Measurements from ENCODE around the gene TMEM209. TPM values are rescaled to one million over a fixed set of nuclear protein-coding genes. Genes with fewer than 3 reads are reported as not detected.
"Not testable (repeated sequence)": the region's sequence is repeated elsewhere in the genome, so short reads cannot be mapped to it uniquely, and the experiment has no call there.

TMEM209 gene
- total RNA-seq, 4 donors from 2014 or later = 8.7 to 15.0 (median 12.6) TPM

DNA sequence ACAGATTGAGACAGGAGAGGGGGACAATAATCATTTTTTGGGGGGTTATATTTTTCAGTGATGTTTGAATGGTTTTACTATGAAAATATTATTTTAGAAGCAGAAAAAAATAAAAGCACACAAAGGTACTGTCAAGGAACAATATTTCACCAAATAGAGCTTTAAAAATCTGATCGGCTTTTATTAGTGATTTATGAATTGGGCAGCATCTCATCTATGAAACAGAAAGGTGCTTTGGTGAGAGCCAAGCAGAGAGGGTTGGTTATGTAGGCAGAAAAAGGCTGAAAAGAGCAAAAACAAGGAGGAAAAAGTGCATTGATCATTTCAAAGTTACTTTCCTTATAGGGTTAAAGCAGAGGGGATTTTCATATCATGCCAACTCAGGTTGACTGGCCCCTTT lies 35.0 kb upstream of the TMEM209 start:
- Histone ChIP-seq H3K36me3 (no peaks in the 10 kb centered on the region), H3K27me3 (no peaks in the 10 kb centered on the region), H3K4me3 (no peak overlapping the region), H3K9me3 (no peaks in the 10 kb centered on the region), H3K27ac (no peak overlapping the region), H3K4me1 (no peaks in the 10 kb centered on the region)
- no peak for DNase-seq (ENCODE audit: low spot score in 2 of 2)
- TF ChIP-seq POLR2AphosphoS5 (IDR thresholded peaks at IDR 0.05) (no peak), POLR2A (IDR thresholded peaks at IDR 0.05) (no peak), EP300 (IDR thresholded peaks at IDR 0.05) (no peak)
- TF ChIP-seq, protein P1, sequence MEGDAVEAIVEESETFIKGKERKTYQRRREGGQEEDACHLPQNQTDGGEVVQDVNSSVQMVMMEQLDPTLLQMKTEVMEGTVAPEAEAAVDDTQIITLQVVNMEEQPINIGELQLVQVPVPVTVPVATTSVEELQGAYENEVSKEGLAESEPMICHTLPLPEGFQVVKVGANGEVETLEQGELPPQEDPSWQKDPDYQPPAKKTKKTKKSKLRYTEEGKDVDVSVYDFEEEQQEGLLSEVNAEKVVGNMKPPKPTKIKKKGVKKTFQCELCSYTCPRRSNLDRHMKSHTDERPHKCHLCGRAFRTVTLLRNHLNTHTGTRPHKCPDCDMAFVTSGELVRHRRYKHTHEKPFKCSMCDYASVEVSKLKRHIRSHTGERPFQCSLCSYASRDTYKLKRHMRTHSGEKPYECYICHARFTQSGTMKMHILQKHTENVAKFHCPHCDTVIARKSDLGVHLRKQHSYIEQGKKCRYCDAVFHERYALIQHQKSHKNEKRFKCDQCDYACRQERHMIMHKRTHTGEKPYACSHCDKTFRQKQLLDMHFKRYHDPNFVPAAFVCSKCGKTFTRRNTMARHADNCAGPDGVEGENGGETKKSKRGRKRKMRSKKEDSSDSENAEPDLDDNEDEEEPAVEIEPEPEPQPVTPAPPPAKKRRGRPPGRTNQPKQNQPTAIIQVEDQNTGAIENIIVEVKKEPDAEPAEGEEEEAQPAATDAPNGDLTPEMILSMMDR (IDR thresholded peaks at IDR 0.05) = no peak
- 87% methylated on average over 1 of the region's 1 CpG for WGBS

DNA sequence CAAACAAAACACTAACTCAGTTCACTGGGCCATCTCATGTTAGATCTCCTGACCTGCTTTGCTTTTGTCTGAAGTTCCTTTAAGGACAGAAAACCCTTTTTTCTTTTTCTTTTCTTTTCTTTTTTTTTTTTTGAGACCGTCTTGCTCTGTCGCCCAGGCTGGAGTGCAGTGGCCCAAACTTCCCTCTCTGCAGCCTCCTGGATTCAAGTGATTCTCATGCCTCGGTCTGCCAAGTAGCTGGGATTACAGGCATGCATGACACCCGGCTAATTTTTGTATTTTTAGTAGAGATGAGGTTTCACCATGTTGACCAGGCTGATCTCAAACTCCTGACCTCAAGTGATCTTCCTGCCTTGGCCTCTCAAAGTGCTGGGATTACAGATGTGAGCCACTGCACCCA lies 31.2 kb upstream of the TMEM209 start:
- not testable (repeated sequence) for H3K27ac ChIP-seq, H3K4me3 ChIP-seq

DNA sequence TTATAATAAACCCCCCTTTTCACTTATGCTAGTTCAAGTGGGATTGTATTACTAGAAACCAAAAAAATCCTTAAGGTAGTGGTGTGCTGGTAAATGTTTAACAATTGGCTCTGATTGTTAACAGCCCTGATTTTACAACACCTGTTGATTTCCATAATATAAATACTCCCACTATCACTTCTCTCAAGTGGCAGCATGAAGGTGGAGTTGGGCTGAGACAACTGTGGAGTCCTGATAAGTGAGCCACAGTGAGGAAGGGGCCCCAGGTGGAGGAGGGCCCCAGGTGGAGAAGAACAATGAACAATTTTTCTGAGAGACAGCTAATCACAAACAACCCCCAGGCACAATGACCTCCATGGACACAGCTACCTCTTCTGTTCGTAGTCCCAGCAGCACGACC lies 28.9 kb upstream of the TMEM209 start:
- no peaks in the 10 kb centered on the region for H3K9me3 ChIP-seq
- H3K4me1 ChIP-seq = no peaks in the 10 kb centered on the region
- H3K4me3 ChIP-seq = no peak overlapping the region
- 89% methylated on average over 2 of the region's 2 CpGs for WGBS
- TF ChIP-seq POLR2AphosphoS5 (IDR thresholded peaks at IDR 0.05) (no peak), POLR2A (IDR thresholded peaks at IDR 0.05) (no peak), EP300 (IDR thresholded peaks at IDR 0.05) (no peak)
- TF ChIP-seq, protein P1 (IDR thresholded peaks at IDR 0.05) = no peak
- DNase-seq (ENCODE audit: low spot score in 2 of 2) = no peak
- H3K27me3 ChIP-seq = no peaks in the 10 kb centered on the region
- H3K27ac ChIP-seq = no peak overlapping the region
- no peaks in the 10 kb centered on the region for H3K36me3 ChIP-seq

More for the DNA sequence above, 31.2 kb upstream of the TMEM209 start:
- not testable (repeated sequence) for H3K9me3 ChIP-seq; DNase-seq (ENCODE audit: low spot score in 2 of 2); H3K27me3 ChIP-seq; H3K36me3 ChIP-seq; H3K4me1 ChIP-seq
- 74% methylated on average over 4 of the region's 4 CpGs for WGBS

DNA sequence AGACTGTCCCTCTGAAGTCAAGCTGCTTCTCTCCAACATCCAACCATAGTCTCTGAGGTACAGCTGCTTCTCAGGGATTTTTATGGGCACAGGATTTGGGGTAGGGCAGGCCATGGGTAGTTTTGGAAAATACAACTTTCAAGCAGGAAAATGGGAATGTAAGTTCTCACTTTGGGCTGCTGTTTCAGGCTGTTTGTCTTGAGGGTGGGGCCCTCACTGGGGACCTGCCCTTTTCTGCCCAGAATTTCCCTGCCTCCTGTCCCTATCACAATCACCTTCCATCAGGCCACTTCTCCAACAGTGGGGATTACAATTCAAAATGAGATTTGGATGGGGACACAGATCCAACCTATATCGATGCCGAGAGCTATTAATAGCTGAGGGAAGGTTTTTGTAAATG lies 27.0 kb upstream of the TMEM209 start:
- H3K4me3 ChIP-seq = no peak overlapping the region
- H3K36me3 ChIP-seq = no peaks in the 10 kb centered on the region
- H3K9me3 ChIP-seq = no peaks in the 10 kb centered on the region
- 83% methylated on average over 2 of the region's 2 CpGs for WGBS
- DNase-seq (ENCODE audit: low spot score in 2 of 2) = no peak
- no peaks in the 10 kb centered on the region for H3K4me1 ChIP-seq
- H3K27me3 ChIP-seq = no peaks in the 10 kb centered on the region
- no peak overlapping the region for H3K27ac ChIP-seq
- TF ChIP-seq POLR2A (IDR thresholded peaks at IDR 0.05) (no peak), POLR2AphosphoS5 (IDR thresholded peaks at IDR 0.05) (no peak), EP300 (IDR thresholded peaks at IDR 0.05) (no peak)
- TF ChIP-seq, protein P1 (IDR thresholded peaks at IDR 0.05) = no peak

DNA sequence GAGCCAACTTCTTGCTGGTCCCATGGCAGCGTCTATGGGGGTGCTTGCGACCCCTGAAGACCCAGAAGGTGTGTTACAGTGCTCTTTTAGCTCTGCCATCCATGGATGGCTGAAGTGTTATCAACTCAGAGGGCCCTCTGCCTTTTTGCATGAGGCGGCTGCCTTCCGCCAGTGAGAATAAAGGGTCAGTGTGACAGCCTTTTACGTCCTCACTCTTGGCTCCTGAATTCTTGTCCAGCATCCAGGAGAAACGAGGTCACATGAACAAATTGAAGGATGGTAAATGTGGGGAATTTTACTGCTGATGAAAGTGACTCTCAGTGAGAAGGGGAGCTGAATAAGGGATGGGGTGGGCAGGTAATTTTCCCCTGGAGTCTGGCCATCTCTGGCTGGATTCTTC lies 26.6 kb upstream of the TMEM209 start:
- H3K27ac ChIP-seq = no peak overlapping the region
- 82% methylated on average over 6 of the region's 6 CpGs for WGBS
- no peak for DNase-seq (ENCODE audit: low spot score in 2 of 2)

DNA sequence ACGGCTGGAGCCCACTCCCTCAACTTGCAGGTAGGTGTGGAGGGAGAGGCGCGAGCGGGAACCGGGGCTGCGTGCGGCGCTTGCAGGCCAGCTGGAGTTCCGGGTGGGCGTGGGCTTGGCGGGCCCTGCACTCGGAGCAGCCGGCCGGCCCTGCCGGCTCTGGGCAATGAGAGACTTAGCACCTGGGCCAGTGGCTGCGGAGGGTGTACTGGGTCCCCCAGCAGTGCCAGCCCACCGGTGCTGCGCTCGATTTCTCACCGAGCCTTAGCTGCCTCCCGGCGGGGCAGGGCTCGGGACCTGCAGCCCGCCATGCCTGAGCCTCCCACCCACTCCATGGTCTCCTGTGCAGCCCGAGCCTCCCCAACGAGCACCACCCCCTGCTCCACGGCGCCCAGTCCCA lies 24.8 kb upstream of the TMEM209 start:
- 86% methylated on average over 7 of the region's 28 CpGs for WGBS
- not testable (repeated sequence) for DNase-seq (ENCODE audit: low spot score in 2 of 2); H3K9me3 ChIP-seq; H3K4me1 ChIP-seq; H3K4me3 ChIP-seq; H3K27ac ChIP-seq; H3K36me3 ChIP-seq; H3K27me3 ChIP-seq

More for the DNA sequence above, 26.6 kb upstream of the TMEM209 start:
- no peak overlapping the region for H3K4me3 ChIP-seq
- H3K9me3 ChIP-seq = no peaks in the 10 kb centered on the region
- no peaks in the 10 kb centered on the region for H3K27me3 ChIP-seq
- H3K36me3 ChIP-seq = no peaks in the 10 kb centered on the region
- H3K4me1 ChIP-seq = no peaks in the 10 kb centered on the region
- TF ChIP-seq, protein P1 (IDR thresholded peaks at IDR 0.05) = no peak
- TF ChIP-seq POLR2A (IDR thresholded peaks at IDR 0.05) (no peak), POLR2AphosphoS5 (IDR thresholded peaks at IDR 0.05) (no peak), EP300 (IDR thresholded peaks at IDR 0.05) (no peak)
